GM12874 (cell line): ENCODE results near the gene RASSF7.

Source experiments
- CTCF ChIP-seq: IDR thresholded peaks from 2 replicates; pipeline ENCODE4 v1.5.1; 2011; ENCODE audit warnings: low read depth, mild to moderate bottlenecking, control low read depth, low read length, moderate library complexity; ENCODE audit not compliant: insufficient read depth

RASSF7 gene

DNA sequence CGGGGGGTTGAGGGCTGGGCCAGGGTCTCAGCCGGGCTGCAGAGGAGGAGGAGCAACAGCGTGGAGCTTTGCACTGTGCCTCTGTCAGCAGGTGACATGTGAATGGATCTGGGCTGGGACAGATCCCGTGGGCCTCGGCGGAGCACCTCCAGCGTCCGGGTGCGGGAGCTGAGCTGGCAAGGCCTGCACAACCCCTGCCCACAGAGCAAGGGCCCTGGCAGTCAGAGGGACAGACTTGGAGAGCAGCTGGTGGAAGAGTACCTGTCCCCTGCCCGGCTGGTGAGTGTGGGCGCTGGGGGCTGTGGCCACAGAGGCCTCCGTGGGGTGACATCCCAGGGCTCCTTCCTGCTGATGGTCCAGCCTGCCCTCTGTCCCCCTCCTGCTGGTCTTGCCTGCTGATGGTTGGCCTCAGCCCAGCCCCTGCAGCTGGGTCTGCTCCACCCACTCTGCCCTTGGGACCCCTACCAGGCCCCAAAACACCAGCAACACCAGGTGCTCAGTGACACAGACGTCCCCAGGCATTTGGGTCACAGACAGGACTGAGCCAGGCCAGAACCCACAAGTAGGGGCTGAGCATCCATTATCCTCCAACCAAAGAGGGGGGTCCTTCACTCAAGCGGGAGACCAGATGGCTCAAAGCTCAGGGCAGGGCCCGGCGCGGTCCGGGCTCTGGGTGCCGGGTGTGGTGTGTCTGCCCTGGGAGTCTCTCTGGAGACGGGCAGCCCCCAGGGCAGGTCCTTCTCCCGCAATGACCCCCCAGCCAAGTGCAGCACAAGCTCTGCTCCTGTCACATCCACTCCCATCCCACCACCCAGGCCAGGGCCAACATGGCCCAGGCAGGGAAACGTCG, 20.0 kb upstream of the RASSF7 start:
- no peak for TF ChIP-seq CTCF

- TF ChIP-seq CTCF, result no peak
Measured at GRCh38 chr11:541433-541885, 19.3 kb upstream of the RASSF7 start.

DNA sequence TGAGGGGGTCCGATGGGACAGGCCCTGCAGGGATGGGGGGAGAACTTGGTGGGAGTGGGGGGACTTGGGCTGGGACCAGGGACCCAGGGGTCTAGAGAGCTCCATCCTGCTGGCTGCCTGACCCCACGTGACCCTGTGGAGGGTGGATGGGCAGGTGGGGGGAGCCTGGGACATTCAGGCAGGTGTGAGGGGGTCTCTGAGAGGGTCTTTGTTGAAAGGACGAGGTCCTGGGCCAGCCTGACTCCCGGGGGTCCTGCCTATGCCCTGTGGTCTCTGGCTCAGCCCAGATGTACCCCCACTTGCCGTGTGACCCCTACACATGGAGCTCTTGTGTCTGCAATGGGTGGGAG, 16.0 kb upstream of the RASSF7 start:
- no peak for TF ChIP-seq CTCF

- no peak for TF ChIP-seq CTCF
Measured at GRCh38 chr11:545171-545570, 15.6 kb upstream of the RASSF7 start.

- no peak for TF ChIP-seq CTCF
Measured at GRCh38 chr11:548700-549603, 11.8 kb upstream of the RASSF7 start.

DNA sequence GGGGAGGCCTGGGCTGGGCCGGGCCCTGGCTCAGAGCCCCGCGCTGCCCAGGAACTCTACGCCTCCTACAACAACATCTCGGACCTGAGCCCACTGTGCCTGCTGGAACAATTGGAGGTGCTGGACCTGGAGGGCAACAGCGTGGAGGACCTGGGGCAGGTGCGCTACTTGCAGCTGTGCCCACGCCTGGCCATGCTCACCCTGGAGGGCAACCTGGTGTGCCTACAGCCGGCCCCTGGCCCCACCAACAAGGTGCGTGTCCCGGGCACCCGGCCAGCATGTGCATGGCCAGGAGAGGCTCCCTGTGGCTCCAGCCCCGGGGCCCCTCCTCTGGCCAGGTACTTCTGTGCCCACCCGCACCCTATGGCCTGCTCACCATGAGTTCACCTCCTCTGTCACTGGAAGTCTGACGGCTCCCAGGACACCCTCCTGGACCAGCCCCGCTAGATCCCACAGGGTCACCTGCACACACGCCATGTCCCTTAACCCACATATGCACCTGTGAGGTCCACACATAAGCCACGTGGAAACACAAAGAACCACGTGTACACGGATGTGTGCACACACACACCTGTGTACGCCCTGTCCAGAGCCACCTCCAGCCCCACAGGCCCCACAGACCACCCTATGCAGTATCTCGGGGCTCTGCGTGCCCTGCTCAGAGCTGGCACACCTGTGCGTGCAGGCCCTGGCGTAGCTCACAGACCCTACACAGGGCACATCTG, 10.6 kb upstream of the RASSF7 start:
- no peak for TF ChIP-seq CTCF

GRCh38 chr11:550746-551085, 10.1 kb upstream of the RASSF7 start:
- no peak for TF ChIP-seq CTCF
